Mesendoderm (in vitro differentiated cells): ENCODE results near the gene NCOA6.
A peak's percentile ranks its signal among the peaks of the same experiment; 100 is the strongest.

Experiments
- DNase-seq: peaks from one replicate; pipeline ENCODE4 v3.0.0; 2013
- H2AK5ac ChIP-seq: 2 replicates; pipeline ENCODE4 v1.6.1; 2013; ENCODE audit warnings: low read length, inconsistent platforms
- H2BK120ac ChIP-seq: 2 replicates; pipeline ENCODE4 v1.6.1; 2013; ENCODE audit warnings: low read depth, mild to moderate bottlenecking, low read length, moderate library complexity, mixed read lengths
- H2BK15ac ChIP-seq: replicated peaks from 2 replicates; pipeline ENCODE4 v1.6.1; 2013; ENCODE audit warnings: low read depth, mild to moderate bottlenecking, moderate library complexity
- H2BK5ac ChIP-seq: 2 replicates; pipeline ENCODE4 v1.6.1; 2013; ENCODE audit warnings: low read length, inconsistent platforms
- H3K18ac ChIP-seq: 2 replicates; pipeline ENCODE4 v1.6.1; 2013; ENCODE audit warnings: mild to moderate bottlenecking, low read length, mixed read lengths
- H3K23ac ChIP-seq: one replicate; pipeline ENCODE4 v1.6.1; 2013; ENCODE audit warnings: low read length
- H3K27ac ChIP-seq: 2 replicates; pipeline ENCODE4 v1.5.1; 2013; ENCODE audit warnings: low read depth, mild to moderate bottlenecking, inconsistent platforms, low read length, moderate library complexity
- H3K27me3 ChIP-seq: 2 replicates; pipeline ENCODE4 v1.6.1; 2013; ENCODE audit warnings: low read length, control low read depth, mild to moderate bottlenecking, inconsistent platforms; ENCODE audit not compliant: insufficient read depth, poor library complexity
- H3K36me3 ChIP-seq: 2 replicates; pipeline ENCODE4 v1.6.1; 2013; ENCODE audit warnings: low read length, inconsistent platforms; ENCODE audit not compliant: control insufficient read depth, insufficient read depth
- H3K4ac ChIP-seq: one replicate; pipeline ENCODE4 v1.6.1; 2013; ENCODE audit warnings: low read depth, mild to moderate bottlenecking, low read length, moderate library complexity
- H3K4me1 ChIP-seq: 2 replicates; pipeline ENCODE4 v1.6.1; 2013; ENCODE audit warnings: low read depth, low read length, inconsistent platforms; ENCODE audit not compliant: control insufficient read depth
- H3K4me2 ChIP-seq: 2 replicates; pipeline ENCODE4 v1.6.1; 2013; ENCODE audit warnings: low read length
- H3K4me3 ChIP-seq: 2 replicates; pipeline ENCODE4 v1.5.1; 2013; ENCODE audit warnings: mild to moderate bottlenecking, low read length
- H3K56ac ChIP-seq: one replicate; pipeline ENCODE4 v1.6.1; 2013; ENCODE audit warnings: low read length
- H3K79me1 ChIP-seq: 2 replicates; pipeline ENCODE4 v1.6.1; 2013; ENCODE audit warnings: low read length, inconsistent platforms
- H3K79me2 ChIP-seq: 2 replicates; pipeline ENCODE4 v1.6.1; 2013; ENCODE audit warnings: mild to moderate bottlenecking, low read length; ENCODE audit not compliant: control insufficient read depth, insufficient read depth
- H3K9ac ChIP-seq: 2 replicates; pipeline ENCODE4 v1.6.1; 2013; ENCODE audit warnings: low read length, inconsistent platforms
- H4K5ac ChIP-seq: one replicate; pipeline ENCODE4 v1.6.1; 2013; ENCODE audit warnings: low read length
- H4K8ac ChIP-seq: one replicate; pipeline ENCODE4 v1.6.1; 2013; ENCODE audit warnings: low read depth, mild to moderate bottlenecking, control low read depth, low read length, moderate library complexity
- WGBS: extraction: QIAGEN DNeasy Blood & Tissue Kit; methylation state at CpG from one replicate; pipeline ENCODE4 v1.1.7; 2013; ENCODE audit warnings: low lambda C conversion rate, missing lambda C conversion rate; ENCODE audit not compliant: insufficient coverage; ENCODE audit errors: extremely low coverage; 5-methylcytosine and 5-hydroxymethylcytosine counted together

NCOA6 gene

GRCh38 chr20:34706912-34707784 is 118.3 kb downstream of the NCOA6 start:
- H3K4me2 ChIP-seq, result no peak overlapping the region
- H2BK120ac ChIP-seq, result no peak overlapping the region
- H3K79me2 ChIP-seq, result no peaks in the 10 kb centered on the region
- H3K79me1 ChIP-seq, result no peaks in the 10 kb centered on the region
- no peak overlapping the region for H3K18ac ChIP-seq
- no peak overlapping the region for H3K4me3 ChIP-seq
- H4K5ac ChIP-seq, result no peak overlapping the region
- H4K8ac ChIP-seq, result no peak overlapping the region
- no peak overlapping the region for H3K23ac ChIP-seq
- DNase-seq, result no peak
- H2AK5ac ChIP-seq, result no peak overlapping the region
- no peak overlapping the region for H3K56ac ChIP-seq
- H3K36me3 ChIP-seq, result no peaks in the 10 kb centered on the region
- H3K27ac ChIP-seq, result no peak overlapping the region
- H3K27me3 ChIP-seq, result peaks cover 4% of the 10 kb centered on the region
- H2BK5ac ChIP-seq, result no peak overlapping the region
- no peak overlapping the region for H3K9ac ChIP-seq
- WGBS, result no CpG with 5 or more reads among the region's 3 CpGs
- no peak overlapping the region for H3K4ac ChIP-seq
- no peak overlapping the region for H2BK15ac ChIP-seq
- H3K4me1 ChIP-seq, result no peaks in the 10 kb centered on the region

DNA sequence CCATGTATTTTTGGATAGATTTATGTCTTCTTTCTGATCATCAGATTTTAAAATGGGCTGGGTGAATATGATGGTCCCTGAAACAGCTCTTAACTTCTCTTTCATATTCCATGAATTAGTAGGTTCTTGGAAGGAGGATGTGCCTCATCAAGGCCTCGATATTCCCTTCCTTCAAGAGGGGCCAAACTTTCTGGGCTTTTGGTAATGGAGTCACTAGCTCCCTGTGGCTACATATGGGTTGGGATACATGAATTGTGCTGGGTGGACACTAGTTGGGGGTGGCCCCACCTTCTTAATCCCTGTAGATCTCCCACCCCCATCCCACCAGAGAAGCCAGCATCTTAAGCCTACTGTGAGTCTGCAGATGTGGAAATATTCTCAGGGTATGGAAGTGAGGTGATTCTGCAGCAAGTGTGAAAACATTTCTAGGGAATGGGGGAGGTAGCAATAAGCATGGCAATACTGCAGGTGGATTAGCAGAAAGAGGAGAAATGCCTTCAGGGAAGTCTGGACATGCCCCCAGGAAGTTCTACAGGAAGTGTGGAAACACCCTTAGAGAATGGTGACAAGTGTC is 119.1 kb downstream of the NCOA6 start:
- no peak overlapping the region for H3K4me2 ChIP-seq
- H3K27ac ChIP-seq, result no peak overlapping the region
- no peaks in the 10 kb centered on the region for H3K79me2 ChIP-seq
- no peak overlapping the region for H4K5ac ChIP-seq
- H3K4me3 ChIP-seq, result no peak overlapping the region
- H3K79me1 ChIP-seq, result no peaks in the 10 kb centered on the region
- no peak overlapping the region for H3K4ac ChIP-seq
- no peak overlapping the region for H3K23ac ChIP-seq
- no peak overlapping the region for H2BK5ac ChIP-seq
- WGBS, result no CpG with 5 or more reads among the region's 1 CpG
- no peak overlapping the region for H3K56ac ChIP-seq
- no peaks in the 10 kb centered on the region for H3K4me1 ChIP-seq
- H3K27me3 ChIP-seq, result peaks cover 4% of the 10 kb centered on the region
- H4K8ac ChIP-seq, result no peak overlapping the region
- H3K18ac ChIP-seq, result no peak overlapping the region
- H2BK15ac ChIP-seq, result no peak overlapping the region
- H3K36me3 ChIP-seq, result no peaks in the 10 kb centered on the region
- DNase-seq, result no peak
- H2BK120ac ChIP-seq, result no peak overlapping the region
- H2AK5ac ChIP-seq, result no peak overlapping the region
- H3K9ac ChIP-seq, result no peak overlapping the region

- peak; percentile 23 for DNase-seq
- Histone ChIP-seq H2AK5ac (no peak overlapping the region), H2BK5ac (no peak overlapping the region), H3K36me3 (no peaks in the 10 kb centered on the region), H3K56ac (peak overlapping the region; percentile 22), H3K18ac (no peak overlapping the region), H3K9ac (peak overlapping the region; percentile 17), H3K4me3 (no peak overlapping the region), H3K4me2 (no peak overlapping the region), H3K4me1 (no peaks in the 10 kb centered on the region), H3K27me3 (peaks cover 4% of the 10 kb centered on the region), H4K8ac (no peak overlapping the region), H2BK15ac (no peak overlapping the region), H3K79me1 (no peaks in the 10 kb centered on the region), H4K5ac (no peak overlapping the region), H3K79me2 (no peaks in the 10 kb centered on the region), H3K4ac (no peak overlapping the region), H2BK120ac (no peak overlapping the region), H3K23ac (no peak overlapping the region), H3K27ac (no peak overlapping the region)
- WGBS, result no CpG with 5 or more reads among the region's 6 CpGs
These were observed 119.8 kb downstream of the NCOA6 start for GRCh38 chr20:34705397-34706301.

DNA sequence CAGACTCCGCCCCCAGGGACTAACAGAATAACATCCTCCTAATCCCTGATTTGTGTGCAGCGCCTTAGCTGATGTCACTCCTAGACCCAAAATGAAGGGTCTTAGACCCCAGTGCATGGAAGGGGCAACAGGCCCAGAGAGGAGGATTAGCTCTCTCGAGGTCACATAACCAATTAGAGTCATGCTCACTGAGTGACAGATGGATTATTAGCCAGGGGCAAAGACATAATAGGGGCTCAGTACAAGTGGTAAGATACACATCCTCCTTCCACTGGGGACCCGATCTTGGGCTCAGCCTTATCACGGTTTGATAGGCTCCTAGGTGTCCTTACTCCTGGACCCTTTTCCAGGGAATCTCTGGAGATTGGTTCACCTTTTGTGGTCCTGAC is 120.4 kb downstream of the NCOA6 start:
- Histone ChIP-seq H3K9ac (peak overlapping the region; percentile 78), H3K27me3 (no peaks in the 10 kb centered on the region), H3K79me1 (no peaks in the 10 kb centered on the region), H2BK5ac (no peak overlapping the region), H3K23ac (no peak overlapping the region), H3K36me3 (no peaks in the 10 kb centered on the region), H4K5ac (no peak overlapping the region), H3K4me3 (no peak overlapping the region), H2AK5ac (no peak overlapping the region), H3K79me2 (no peaks in the 10 kb centered on the region), H3K4me1 (no peaks in the 10 kb centered on the region), H3K18ac (no peak overlapping the region), H3K4me2 (peak overlapping the region; percentile 87), H3K27ac (no peak overlapping the region), H3K4ac (no peak overlapping the region), H4K8ac (no peak overlapping the region), H3K56ac (peak overlapping the region; percentile 83), H2BK120ac (no peak overlapping the region), H2BK15ac (no peak overlapping the region)
- DNase-seq, result no peak
- WGBS, result no CpG with 5 or more reads among the region's 5 CpGs

DNA sequence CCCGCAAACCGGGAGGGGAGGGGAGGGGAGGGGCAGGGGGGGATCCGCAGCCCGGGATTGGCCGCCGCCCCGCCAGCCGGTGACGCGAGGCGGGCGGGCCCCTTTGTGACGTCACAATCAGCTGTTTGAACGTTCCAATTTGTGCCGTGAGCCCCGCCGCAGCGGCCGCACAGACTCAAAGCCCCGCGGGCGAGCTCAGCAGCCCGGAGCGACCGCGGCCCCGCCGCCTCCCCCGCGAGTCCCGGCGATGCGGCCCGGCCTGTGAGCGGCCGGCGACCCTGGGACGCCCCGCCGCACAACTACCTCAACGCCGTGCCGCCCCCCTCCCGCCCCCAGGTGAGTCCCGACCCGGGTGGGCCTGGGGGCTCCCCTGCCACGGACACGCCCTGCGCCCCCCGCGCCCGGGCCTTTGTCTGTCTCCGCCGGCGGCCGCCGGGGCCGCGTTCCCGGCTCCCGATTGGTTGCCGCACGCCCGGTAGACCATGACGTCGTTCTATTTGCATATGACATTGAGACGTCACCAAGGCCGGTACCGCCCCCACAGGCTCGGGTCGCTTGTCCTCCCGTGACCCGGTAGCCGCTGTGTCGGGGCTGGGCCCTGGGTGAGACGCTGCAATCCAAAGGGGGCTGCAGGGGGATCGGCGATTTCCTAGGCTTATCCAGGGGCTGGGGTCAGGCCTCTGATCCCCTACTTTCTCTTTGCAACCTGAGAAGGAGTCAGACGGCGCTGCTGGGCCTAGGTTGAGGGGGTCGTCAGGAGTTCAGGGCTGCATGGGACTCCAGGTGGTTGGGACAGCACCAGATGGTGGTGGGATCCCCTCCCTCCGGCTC is 121.1 kb downstream of the NCOA6 start, which contains the start of gene TP53INP2:
Gene TP53INP2 (plus strand): TSS at position 168 of the 831 bp plus-strand sequence. CDS start 4,396 bp downstream, outside the sequence.
- no peaks in the 10 kb centered on the region for H3K79me2 ChIP-seq
- no peak within 1 kb of the TSS for H4K5ac ChIP-seq
- H3K4me2 ChIP-seq, result peak within 1 kb of the TSS; percentile 100
- no peak within 1 kb of the TSS for H2BK15ac ChIP-seq
- H2AK5ac ChIP-seq, result no peak within 1 kb of the TSS
- WGBS, result no CpG with 5 or more reads among the region's 82 CpGs
- no peak within 1 kb of the TSS for H3K23ac ChIP-seq
- H3K27ac ChIP-seq, result peak within 1 kb of the TSS; percentile 88
- H3K36me3 ChIP-seq, result no peaks in the 10 kb centered on the region
- peak within 1 kb of the TSS; percentile 92 for H2BK120ac ChIP-seq
- peak within 1 kb of the TSS; percentile 96 for H3K56ac ChIP-seq
- H3K9ac ChIP-seq, result peak within 1 kb of the TSS; percentile 92
- H3K27me3 ChIP-seq, result no peaks in the 10 kb centered on the region
- no peaks in the 10 kb centered on the region for H3K4me1 ChIP-seq
- H3K4me3 ChIP-seq, result peak within 1 kb of the TSS; percentile 80
- H4K8ac ChIP-seq, result peak within 1 kb of the TSS; percentile 83
- peak within 1 kb of the TSS; percentile 97 for H3K18ac ChIP-seq
- H2BK5ac ChIP-seq, result no peak within 1 kb of the TSS
- H3K79me1 ChIP-seq, result no peaks in the 10 kb centered on the region
- DNase-seq, result peak; percentile 95
- H3K4ac ChIP-seq, result peak within 1 kb of the TSS; percentile 92
